Fibroblast of lung (primary cell): Measurements from ENCODE around the gene XPC.

Source experiments
- CTCF ChIP-seq, 2 donors: IDR thresholded peaks in 1 of 2; conservative IDR thresholded peaks in 1 of 2; 1 replicate in 1 of 2; 2 replicates in 1 of 2; pipeline ENCODE4 v1.5.1; 2011 to 2012; ENCODE audit warnings: low read length in 2 of 2, control low read depth in 1 of 2, inconsistent platforms in 1 of 2, low read depth in 1 of 2, mild to moderate bottlenecking in 1 of 2
- EZH2 ChIP-seq: IDR thresholded peaks from 2 replicates; pipeline ENCODE4 v1.5.1; 2012; ENCODE audit warnings: low read length, control low read depth, mild to moderate bottlenecking; ENCODE audit errors: missing control alignments

- TF ChIP-seq EZH2: no peak
- TF ChIP-seq CTCF (conservative IDR thresholded peaks at IDR 0.05 in 1 of 2, IDR thresholded peaks at IDR 0.05 in 1 of 2; ENCODE audit: low read depth in 1 of 2, low read length in 2 of 2): no peak
Observed at GRCh38 chr3:14227856-14228255, 49.5 kb upstream of the XPC start.
